Measurements from ENCODE around the gene CFAP100. TPM values are rescaled to one million over a fixed set of nuclear protein-coding genes. Genes with fewer than 3 reads are reported as not detected.

Gene CFAP100
- total and polyA plus RNA-seq, 10 of the 15 experiments (the other 5 are each of a cell fraction or from before 2014, with no cell fraction given) = 0.04 to 0.27 TPM; not detected in 8

GRCh38 chr3:126373682-126374601 lies 20.8 kb upstream of the CFAP100 start:
- ChIA-PET POLR2A (no interaction called here), CTCF (no interaction called here), SMC1A (ENCODE audit: uncharacterized antibody, unreplicated experiment) (no interaction called here), RAD21 (ENCODE audit: unreplicated experiment) (no interaction called here)
- H3K79me2 ChIP-seq (ENCODE audit: control insufficient read depth, insufficient read depth, low read length) = no peaks in the 10 kb centered on the region
- DNase-seq (ENCODE audit: low read depth, low spot score) (no peak), FAIRE-seq (no peak), ATAC-seq (no peak)
- no peaks in the 10 kb centered on the region for H3K36me3 ChIP-seq (ENCODE audit: control insufficient read depth in 2 of 2, insufficient read depth in 2 of 2, low read length in 1 of 2)
- in situ Hi-C loops (cut with MboI) = no loop called here
- intact Hi-C loops (cut with micrococcal nuclease; ENCODE audit: unreplicated experiment) = no loop called here
- H3K4me1 ChIP-seq (ENCODE audit: control insufficient read depth, insufficient read depth, low read length) = no peaks in the 10 kb centered on the region
- TF ChIP-seq NR2C2 (IDR thresholded peaks at IDR 0.05; ENCODE audit: borderline replicate concordance, control insufficient read depth, insufficient read length, low read depth) = no peak
- no peak for TF ChIP-seq USF2 (IDR thresholded peaks at IDR 0.05; ENCODE audit: borderline replicate concordance, low read depth, low read length)
- no peak for TF ChIP-seq BRCA1 (IDR thresholded peaks at IDR 0.05; ENCODE audit: low read depth, low read length)
- no peak for TF ChIP-seq NRF1 (conservative IDR thresholded peaks at IDR 0.05; ENCODE audit: low read depth, low read length)
- TF ChIP-seq HSF1 (IDR thresholded peaks at IDR 0.05; ENCODE audit: low read depth, low read length) = no peak
- TF ChIP-seq E2F4 (IDR thresholded peaks at IDR 0.05; ENCODE audit: low read depth, low read length) = no peak
- TF ChIP-seq RAD21 (IDR thresholded peaks at IDR 0.05; ENCODE audit: insufficient read depth, low read depth, low read length) = no peak
- no peak for TF ChIP-seq MLLT1 (IDR thresholded peaks at IDR 0.05)
- WGBS (ENCODE audit: insufficient coverage, insufficient replicate concordance, low lambda C conversion rate, missing lambda C conversion rate) = 32% methylated on average over 21 of the region's 21 CpGs
- H3K9me3 ChIP-seq (replicated peaks; ENCODE audit: control insufficient read depth, insufficient read depth, low read length) = no peaks in the 10 kb centered on the region
- H3K4me3 ChIP-seq = no peak overlapping the region
- no peaks in the 10 kb centered on the region for H4K20me1 ChIP-seq (ENCODE audit: control insufficient read depth, insufficient read depth)
- BruUV-seq (replicated peaks) = no TSS peak
- H3K27me3 ChIP-seq (replicated peaks in 1 of 2; ENCODE audit: control insufficient read depth in 2 of 2, insufficient read depth in 2 of 2, low read length in 1 of 2) = peaks cover 0 to 2% of the 10 kb centered on the region in 2 experiments; a peak in 2 of 4 replicates
- H3K4me2 ChIP-seq (ENCODE audit: control insufficient read depth, insufficient read depth) = no peak overlapping the region
- H3K27ac ChIP-seq (ENCODE audit: control insufficient read depth, insufficient read depth) = no peak overlapping the region
- no peak overlapping the region for H2AFZ ChIP-seq (ENCODE audit: control insufficient read depth, low read depth, low read length)
- no peak overlapping the region for H3K9ac ChIP-seq (ENCODE audit: control insufficient read depth, insufficient read depth, low read length)

Data from GM12878 (cell line).